H9 (cell line): ENCODE measurements around the gene CDO1. TPM values are rescaled to one million over a fixed set of nuclear protein-coding genes. Genes with fewer than 3 reads are reported as not detected.

ENCODE experiments used
- DNase-seq: peaks from one replicate; pipeline ENCODE4 v3.0.0-alpha.2; 2017
- H2AFZ ChIP-seq: one replicate; pipeline ENCODE4 v1.6.1; 2013; ENCODE audit warnings: mild to moderate bottlenecking, low read length, control low read depth, moderate library complexity
- H2AK5ac ChIP-seq: 2 replicates; pipeline ENCODE4 v1.6.1; 2013; ENCODE audit warnings: low read length, control low read depth, mixed read lengths; ENCODE audit not compliant: insufficient read length
- H2BK120ac ChIP-seq: one replicate; pipeline ENCODE4 v1.6.1; 2013; ENCODE audit warnings: low read depth, mild to moderate bottlenecking, low read length, control low read depth, inconsistent platforms; ENCODE audit not compliant: poor library complexity, severe bottlenecking
- H2BK12ac ChIP-seq: 2 replicates; pipeline ENCODE4 v1.6.1; 2013; ENCODE audit warnings: low read length, control low read depth, mixed read lengths, low read depth; ENCODE audit not compliant: insufficient read length
- H2BK15ac ChIP-seq: 2 replicates; pipeline ENCODE4 v1.6.1; 2013; ENCODE audit warnings: low read depth, low read length, control low read depth
- H2BK20ac ChIP-seq: one replicate; pipeline ENCODE4 v1.6.1; 2013; ENCODE audit warnings: low read depth, mild to moderate bottlenecking, low read length, control low read depth, inconsistent platforms; ENCODE audit not compliant: poor library complexity, severe bottlenecking
- H2BK5ac ChIP-seq: 2 replicates; pipeline ENCODE4 v1.6.1; 2013; ENCODE audit warnings: low read length, control low read depth, mixed read lengths; ENCODE audit not compliant: insufficient read length
- H3K14ac ChIP-seq: 2 replicates; pipeline ENCODE4 v1.6.1; 2013; ENCODE audit warnings: low read length, control low read depth; ENCODE audit not compliant: insufficient read depth
- H3K18ac ChIP-seq: 2 replicates; pipeline ENCODE4 v1.6.1; 2013; ENCODE audit warnings: low read depth, mild to moderate bottlenecking, mixed read lengths, low read length, control low read depth; ENCODE audit not compliant: insufficient read length
- H3K23ac ChIP-seq: 2 replicates; pipeline ENCODE4 v1.6.1; 2013; ENCODE audit warnings: low read length, control low read depth, mixed read lengths, low read depth; ENCODE audit not compliant: insufficient read length
- H3K23me2 ChIP-seq: 2 replicates; pipeline ENCODE4 v1.6.1; 2013; ENCODE audit warnings: low read depth, mild to moderate bottlenecking, mixed read lengths, low read length, control low read depth; ENCODE audit not compliant: insufficient read length, poor library complexity, severe bottlenecking
- H3K27ac ChIP-seq: 2 replicates; pipeline ENCODE4 v1.5.1; 2013; ENCODE audit warnings: low read length, control low read depth, mixed read lengths, low read depth; ENCODE audit not compliant: insufficient read length
- H3K27me3 ChIP-seq: 2 replicates; pipeline ENCODE4 v1.6.1; 2013; ENCODE audit warnings: low read length, control low read depth, inconsistent platforms; ENCODE audit not compliant: insufficient read depth
- H3K4ac ChIP-seq: 2 replicates; pipeline ENCODE4 v1.6.1; 2013; ENCODE audit warnings: low read depth, mild to moderate bottlenecking, control low read depth, inconsistent platforms, low read length, moderate library complexity
- H3K4me1 ChIP-seq: 2 replicates; pipeline ENCODE4 v1.6.1; 2013; ENCODE audit warnings: low read length, control low read depth, inconsistent platforms; ENCODE audit not compliant: insufficient read depth
- H3K4me2 ChIP-seq: 2 replicates; pipeline ENCODE4 v1.6.1; 2013; ENCODE audit warnings: low read length, control low read depth, mixed read lengths; ENCODE audit not compliant: insufficient read length, insufficient read depth
- H3K56ac ChIP-seq: 2 replicates; pipeline ENCODE4 v1.6.1; 2013; ENCODE audit warnings: low read depth, mild to moderate bottlenecking, mixed read lengths, low read length, control low read depth; ENCODE audit not compliant: insufficient read length
- H3K79me1 ChIP-seq: 2 replicates; pipeline ENCODE4 v1.6.1; 2013; ENCODE audit warnings: low read depth, mild to moderate bottlenecking, moderate library complexity, low read length, control low read depth, inconsistent platforms; ENCODE audit not compliant: insufficient read depth, poor library complexity, severe bottlenecking
- H3K79me2 ChIP-seq: 2 replicates; pipeline ENCODE4 v1.6.1; 2013; ENCODE audit warnings: low read length, control low read depth, inconsistent platforms; ENCODE audit not compliant: insufficient read depth
- H3K9ac ChIP-seq: 2 replicates; pipeline ENCODE4 v1.6.1; 2013; ENCODE audit warnings: low read length, control low read depth, mixed read lengths; ENCODE audit not compliant: insufficient read length; ENCODE audit errors: extremely low read depth
- H3K9me3 ChIP-seq: one replicate; pipeline ENCODE4 v1.6.1; 2013; ENCODE audit warnings: low read depth, low read length, inconsistent platforms; ENCODE audit not compliant: control insufficient read depth
- H3T11ph ChIP-seq: one replicate; pipeline ENCODE4 v1.6.1; 2013; ENCODE audit warnings: mild to moderate bottlenecking, low read length, control low read depth, inconsistent platforms
- H4K20me1 ChIP-seq: one replicate; pipeline ENCODE4 v1.6.1; 2013; ENCODE audit not compliant: control insufficient read depth, insufficient read length, insufficient read depth
- H4K5ac ChIP-seq: 2 replicates; pipeline ENCODE4 v1.6.1; 2013; ENCODE audit warnings: low read depth, mild to moderate bottlenecking, mixed read lengths, low read length, control low read depth; ENCODE audit not compliant: insufficient read length
- H4K8ac ChIP-seq: replicated peaks from 2 replicates; pipeline ENCODE4 v1.6.1; 2013; ENCODE audit warnings: low read length, control low read depth, mixed read lengths, low read depth; ENCODE audit not compliant: insufficient read length
- H4K91ac ChIP-seq: 2 replicates; pipeline ENCODE4 v1.6.1; 2013; ENCODE audit warnings: low read depth, mild to moderate bottlenecking, moderate library complexity, mixed read lengths, low read length, control low read depth; ENCODE audit not compliant: insufficient read length
- H3K27ac Mint-ChIP-seq, 3 experiments: 2 replicates in 2 of 3; 3 replicates in 1 of 3; pipeline ENCODE4 v1.8.0; 2020 to 2021; ENCODE audit warnings: mixed read lengths in 3 of 3, mild to moderate bottlenecking in 1 of 3, moderate library complexity in 1 of 3
- H3K27me3 Mint-ChIP-seq: 2 replicates; pipeline ENCODE4 v1.8.0; 2021; ENCODE audit warnings: low read depth, mild to moderate bottlenecking, moderate library complexity, mixed read lengths
- H3K36me3 Mint-ChIP-seq, 3 experiments: 2 replicates in 2 of 3; 3 replicates in 1 of 3; pipeline ENCODE4 v1.8.0; 2020 to 2021; ENCODE audit warnings: low read depth in 3 of 3, mixed read lengths in 3 of 3; ENCODE audit not compliant: insufficient read depth in 1 of 3
- H3K4me1 Mint-ChIP-seq, 2 experiments: 2 replicates each; pipeline ENCODE4 v1.8.0; 2020; ENCODE audit warnings: mixed read lengths in 2 of 2
- H3K4me3 Mint-ChIP-seq, 2 experiments: 2 replicates in 1 of 2; 3 replicates in 1 of 2; pipeline ENCODE4 v1.8.0; 2020 to 2021; ENCODE audit warnings: mild to moderate bottlenecking in 2 of 2, mixed read lengths in 2 of 2, moderate library complexity in 1 of 2
- H3K9me3 Mint-ChIP-seq, 2 experiments: 2 replicates in 1 of 2; 3 replicates in 1 of 2; pipeline ENCODE4 v1.8.0; 2020; ENCODE audit warnings: mild to moderate bottlenecking in 2 of 2, mixed read lengths in 2 of 2, moderate library complexity in 1 of 2
- CTCF ChIP-seq: fragments of 200-600 bp; sonication (generic); conservative IDR thresholded peaks from 3 replicates; pipeline ENCODE4 v1.8.0; 2021; ENCODE audit warnings: antibody characterized with exemption, mild to moderate bottlenecking
- WGBS: extraction: QIAGEN DNeasy Blood & Tissue Kit; methylation state at CpG from one replicate; pipeline ENCODE4 v1.1.7; 2013; ENCODE audit warnings: missing lambda C conversion rate, low lambda C conversion rate, mixed read lengths; ENCODE audit not compliant: insufficient read length; ENCODE audit errors: extremely low coverage; 5-methylcytosine and 5-hydroxymethylcytosine counted together
- total RNA-seq: library from RNA; stranded (reverse); gene quantifications from 2 replicates; pipeline ENCODE4 v1.2.1, GENCODE V29; 2021

The CDO1 gene
- total RNA-seq, 1 experiment from 2014 or later = 11.2 TPM

GRCh38 chr5:115855959-115856358 is 39.5 kb upstream of the CDO1 start:
- no peak overlapping the region for H2BK120ac ChIP-seq

More at GRCh38 chr5:115855959-115856358, 39.5 kb upstream of the CDO1 start:
- no peak for TF ChIP-seq CTCF
- no peak overlapping the region for H3K9ac ChIP-seq
- no peak overlapping the region for H3K4me2 ChIP-seq
- H3K18ac ChIP-seq = no peak overlapping the region
- H3K79me1 ChIP-seq = no peaks in the 10 kb centered on the region
- no peak overlapping the region for H4K91ac ChIP-seq
- no peak overlapping the region for H3K56ac ChIP-seq
- no CpG with 5 or more reads among the region's 1 CpG for WGBS
- peaks cover 2% of the 10 kb centered on the region; the same call in 1 of the 2 replicates for H3K79me2 ChIP-seq
- H2AK5ac ChIP-seq = no peak overlapping the region
- H3K4me1 ChIP-seq = no peaks in the 10 kb centered on the region
- H2BK12ac ChIP-seq = no peak overlapping the region
- H3K27me3 ChIP-seq = no peaks in the 10 kb centered on the region
- H3K27me3 Mint-ChIP-seq = no peaks in the 10 kb centered on the region
- H3K23ac ChIP-seq = no peak overlapping the region
- peaks cover 27 to 31% of the 10 kb centered on the region in 2 experiments for H3K4me1 Mint-ChIP-seq
- no peak overlapping the region for H3K4ac ChIP-seq
- H3K9me3 ChIP-seq = no peaks in the 10 kb centered on the region
- H2BK15ac ChIP-seq = no peak overlapping the region
- H3K36me3 Mint-ChIP-seq = peaks cover 0 to 21% (median 3%) of the 10 kb centered on the region in 3 experiments; a peak in 6 of 7 replicates
- no peak overlapping the region for H3K14ac ChIP-seq
- no peak overlapping the region for H2AFZ ChIP-seq
- H2BK5ac ChIP-seq = no peak overlapping the region
- no peak overlapping the region for H3T11ph ChIP-seq
- no peak overlapping the region for H2BK20ac ChIP-seq
- no peak overlapping the region for H3K27ac ChIP-seq
- no peak for DNase-seq
- H4K20me1 ChIP-seq = no peaks in the 10 kb centered on the region
- H3K9me3 Mint-ChIP-seq = peaks cover 10 to 12% of the 10 kb centered on the region in 2 experiments
- H3K27ac Mint-ChIP-seq = no peak overlapping the region; a peak in 1 of 7 replicates
- no peak overlapping the region for H3K4me3 Mint-ChIP-seq
- no peak overlapping the region for H4K8ac ChIP-seq
- no peak overlapping the region for H4K5ac ChIP-seq
- H3K23me2 ChIP-seq = no peaks in the 10 kb centered on the region
